BE2C (cell line): ENCODE results near the gene UBTD1. TPM values are rescaled to one million over a fixed set of nuclear protein-coding genes. Genes with fewer than 3 reads are reported as not detected.

Experiments used
- DNase-seq: peaks from one replicate; pipeline ENCODE4 v3.0.0-alpha.2; 2020
- H3K27me3 ChIP-seq: fragments of 250-450 bp; sonication (Bioruptor Pico); 2 replicates; pipeline ENCODE4 v1.5.1; 2020; ENCODE audit warnings: mild to moderate bottlenecking
- H3K36me3 ChIP-seq: fragments of 250-450 bp; sonication (Bioruptor Pico); 2 replicates; pipeline ENCODE4 v1.5.1; 2020; ENCODE audit warnings: mild to moderate bottlenecking
- H3K4me1 ChIP-seq: fragments of 250-450 bp; sonication (Bioruptor Pico); 2 replicates; pipeline ENCODE4 v1.5.1; 2020
- H3K4me3 ChIP-seq: 2 replicates; pipeline ENCODE4 v1.5.1; 2011; ENCODE audit warnings: low read depth, low read length
- H3K9me3 ChIP-seq: fragments of 250-450 bp; sonication (Bioruptor Pico); 2 replicates; pipeline ENCODE4 v1.5.1; 2020
- CTCF ChIP-seq: IDR thresholded peaks from 2 replicates; pipeline ENCODE4 v1.5.1; 2012; ENCODE audit warnings: mild to moderate bottlenecking, low read depth, low read length
- polyA plus RNA-seq: library from polyadenylated mRNA; unstranded; fragments of >200 nt; gene quantifications from one replicate; pipeline ENCODE4 v1.2.1, GENCODE V29; 2012; ENCODE audit warnings: low read depth, missing spikeins; ENCODE audit not compliant: insufficient read length, insufficient read depth

Gene UBTD1
- polyA plus RNA-seq, result 5.9 TPM

- Histone ChIP-seq H3K4me3 (peak within 1 kb of the TSS; percentile 99), H3K9me3 (no peaks in the 10 kb centered on the region), H3K36me3 (no peaks in the 10 kb centered on the region; the same call in 1 of the 2 replicates), H3K27me3 (peaks cover 24% of the 10 kb centered on the region), H3K4me1 (no peaks in the 10 kb centered on the region)
- TF ChIP-seq CTCF, result no peak
- peak; percentile 28 for DNase-seq
Observed at GRCh38 chr10:97498841-97499560, at the start of gene UBTD1. Gene UBTD1, plus strand, starts transcription at chr10:97498924. Its CDS starts 280 bp downstream, at chr10:97499204.

- H3K9me3 ChIP-seq, result no peaks in the 10 kb centered on the region
- H3K27me3 ChIP-seq, result no peaks in the 10 kb centered on the region
- peaks cover 29% of the 10 kb centered on the region for H3K36me3 ChIP-seq
- peaks cover 3% of the 10 kb centered on the region; the same call in 1 of the 2 replicates for H3K4me1 ChIP-seq
- no peak for DNase-seq
- no peak overlapping the region for H3K4me3 ChIP-seq
- no peak for TF ChIP-seq CTCF
Observed at GRCh38 chr10:97450828-97451227, 47.9 kb upstream of the UBTD1 start.

GRCh38 chr10:97451605-97452004 lies 47.1 kb upstream of the UBTD1 start:
- H3K4me1 ChIP-seq, result peaks cover 3% of the 10 kb centered on the region; the same call in 1 of the 2 replicates
- H3K9me3 ChIP-seq, result no peaks in the 10 kb centered on the region
- peaks cover 37% of the 10 kb centered on the region for H3K36me3 ChIP-seq
- TF ChIP-seq CTCF, result no peak
- no peak overlapping the region for H3K4me3 ChIP-seq
- no peaks in the 10 kb centered on the region for H3K27me3 ChIP-seq
- no peak for DNase-seq

- Histone ChIP-seq H3K4me1 (peaks cover 3% of the 10 kb centered on the region; the same call in 1 of the 2 replicates), H3K36me3 (peaks cover 43% of the 10 kb centered on the region), H3K4me3 (no peak overlapping the region), H3K27me3 (no peaks in the 10 kb centered on the region), H3K9me3 (no peaks in the 10 kb centered on the region)
- no peak for DNase-seq
- TF ChIP-seq CTCF, result no peak
Observed at GRCh38 chr10:97452352-97452751, 46.4 kb upstream of the UBTD1 start.

GRCh38 chr10:97454330-97455036 lies 44.2 kb upstream of the UBTD1 start:
- no peak for TF ChIP-seq CTCF
- no peaks in the 10 kb centered on the region for H3K9me3 ChIP-seq
- H3K4me1 ChIP-seq, result peaks cover 3% of the 10 kb centered on the region; the same call in 1 of the 2 replicates
- H3K27me3 ChIP-seq, result no peaks in the 10 kb centered on the region
- H3K36me3 ChIP-seq, result peaks cover 63% of the 10 kb centered on the region
- DNase-seq, result no peak
- H3K4me3 ChIP-seq, result no peak overlapping the region
